HG03521 (cell line): Measurements from ENCODE around the gene KCNMA1.
"Not testable (repeated sequence)": the region's sequence is repeated elsewhere in the genome, so short reads cannot be mapped to it uniquely, and the experiment has no call there.

ENCODE experiments used
- ATAC-seq: cut with Tn5 transposase; IDR thresholded peaks from one replicate; pipeline ENCODE4 v1.9.1; 2021; ENCODE audit warnings: mild to moderate bottlenecking, moderate library complexity; ENCODE audit not compliant: unreplicated experiment

Gene KCNMA1

DNA sequence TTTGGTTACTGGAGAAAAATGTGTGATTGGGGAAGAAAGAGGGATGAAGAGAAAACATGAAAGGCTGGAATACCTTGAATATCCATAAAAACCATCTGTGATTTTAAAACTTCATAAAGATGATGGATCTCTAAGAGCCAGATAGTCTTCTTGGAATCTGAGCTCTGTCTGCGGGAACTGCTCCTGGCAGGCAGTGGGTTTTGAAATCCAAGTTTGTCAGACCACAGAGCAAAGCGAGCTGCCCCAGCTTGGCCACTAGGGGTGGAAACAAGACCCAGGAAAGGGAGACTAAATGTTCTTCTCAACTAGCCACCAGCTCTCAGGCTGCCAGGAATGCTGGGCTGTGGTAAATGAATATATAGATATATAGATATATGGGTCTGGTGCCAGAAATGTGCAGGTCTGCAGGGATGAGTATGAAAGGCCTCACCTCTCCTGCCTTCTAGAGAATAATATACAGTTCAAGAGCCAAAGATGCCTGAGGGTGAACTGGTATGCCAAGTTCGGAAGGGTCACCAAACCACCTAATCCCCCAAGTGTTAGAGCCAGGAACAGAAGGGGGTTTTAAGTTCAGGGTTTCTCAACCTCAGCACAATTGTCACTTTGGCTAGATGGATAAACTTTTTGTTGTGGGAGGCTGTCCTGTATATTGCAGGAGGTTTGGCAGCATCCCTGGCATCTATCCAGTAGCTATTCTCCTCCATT is 208.8 kb downstream of the KCNMA1 start:
- no peak for ATAC-seq

GRCh38 chr10:77424257-77424656 is 213.4 kb downstream of the KCNMA1 start:
- no peak for ATAC-seq

- ATAC-seq, result no peak
Observed at GRCh38 chr10:77422491-77423338, 214.9 kb downstream of the KCNMA1 start.

GRCh38 chr10:77421591-77421990 is 216.0 kb downstream of the KCNMA1 start:
- ATAC-seq, result no peak

- ATAC-seq, result no peak
Observed at GRCh38 chr10:77420947-77421523, 216.6 kb downstream of the KCNMA1 start.

DNA sequence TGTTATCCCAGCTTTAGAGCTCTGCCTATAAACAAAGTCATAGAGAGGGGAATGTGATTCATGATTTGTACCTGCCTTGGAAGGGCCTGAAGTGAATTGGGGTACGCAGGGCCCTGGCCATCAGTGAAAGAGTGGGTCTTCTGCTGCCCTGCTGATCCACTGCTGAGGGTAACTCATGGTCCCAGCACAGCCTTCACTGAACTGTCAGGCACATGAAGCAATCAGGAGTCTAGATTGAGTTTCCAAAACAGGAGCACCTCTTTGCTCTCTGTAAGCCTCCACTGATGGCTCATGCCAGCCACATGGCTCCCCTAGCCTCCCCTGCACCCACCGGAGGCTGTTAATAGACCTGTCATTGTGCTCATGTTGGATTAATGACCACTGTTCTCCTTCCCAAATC is 217.6 kb downstream of the KCNMA1 start:
- no peak for ATAC-seq

GRCh38 chr10:77419056-77419455 is 218.6 kb downstream of the KCNMA1 start:
- ATAC-seq, result no peak

DNA sequence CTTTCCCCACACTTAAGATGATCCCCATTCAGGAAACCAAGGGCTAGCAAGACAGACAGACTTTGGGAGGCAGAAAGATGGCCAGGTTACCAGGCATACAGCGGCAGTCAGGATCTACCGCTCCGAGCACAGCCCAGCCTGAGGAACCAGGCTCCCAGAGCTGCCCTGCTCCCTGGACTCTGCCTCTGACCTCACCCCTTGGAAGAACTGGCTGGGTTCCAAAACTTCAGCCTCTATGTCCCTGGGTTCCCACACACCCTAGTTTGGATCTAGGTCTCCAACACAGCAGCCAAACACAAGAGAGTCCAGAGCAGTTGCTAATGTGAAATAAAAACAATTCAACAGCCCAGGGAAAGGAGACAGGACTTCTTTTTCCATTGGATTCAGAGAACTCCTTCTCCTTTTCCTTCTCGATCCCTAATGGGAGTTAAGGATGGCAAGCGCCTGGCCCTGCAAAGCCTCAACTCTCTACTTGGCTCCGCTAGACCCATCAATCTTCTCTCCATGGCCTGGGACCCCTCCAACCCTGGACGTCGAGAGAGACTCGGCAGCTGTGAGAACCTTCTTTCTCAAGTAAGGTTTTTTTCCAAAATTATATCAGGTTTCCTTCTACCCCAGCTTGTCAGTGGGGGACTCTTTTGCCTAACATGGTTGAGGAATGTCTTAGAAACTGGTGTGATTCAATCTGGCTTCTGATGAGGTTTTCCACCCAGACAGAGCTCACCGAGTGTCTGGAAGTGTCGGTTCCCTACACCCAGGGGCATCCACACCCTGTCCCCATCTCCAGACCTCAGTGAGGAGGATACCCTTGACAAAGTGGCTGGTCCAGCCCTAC is 219.6 kb downstream of the KCNMA1 start:
- no peak for ATAC-seq

DNA sequence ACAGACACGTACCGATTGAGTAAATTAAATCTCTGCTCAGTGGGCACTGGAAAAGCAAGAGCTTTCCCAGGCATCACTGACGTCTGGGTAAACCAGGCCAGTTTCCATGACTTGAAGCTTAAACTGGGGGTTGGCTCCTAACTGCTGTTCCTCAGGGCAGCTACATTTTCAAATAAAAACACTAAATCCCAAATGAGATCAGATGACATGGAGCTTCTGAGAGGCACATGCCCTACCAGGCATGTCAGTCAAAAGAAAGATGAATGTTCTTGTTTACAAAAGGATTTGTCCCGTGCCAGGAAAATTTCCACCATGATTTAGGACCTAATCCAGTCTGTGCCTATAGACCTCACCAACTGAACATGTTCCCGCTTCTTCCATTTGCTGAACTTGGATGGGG is 220.2 kb downstream of the KCNMA1 start:
- no peak for ATAC-seq

DNA sequence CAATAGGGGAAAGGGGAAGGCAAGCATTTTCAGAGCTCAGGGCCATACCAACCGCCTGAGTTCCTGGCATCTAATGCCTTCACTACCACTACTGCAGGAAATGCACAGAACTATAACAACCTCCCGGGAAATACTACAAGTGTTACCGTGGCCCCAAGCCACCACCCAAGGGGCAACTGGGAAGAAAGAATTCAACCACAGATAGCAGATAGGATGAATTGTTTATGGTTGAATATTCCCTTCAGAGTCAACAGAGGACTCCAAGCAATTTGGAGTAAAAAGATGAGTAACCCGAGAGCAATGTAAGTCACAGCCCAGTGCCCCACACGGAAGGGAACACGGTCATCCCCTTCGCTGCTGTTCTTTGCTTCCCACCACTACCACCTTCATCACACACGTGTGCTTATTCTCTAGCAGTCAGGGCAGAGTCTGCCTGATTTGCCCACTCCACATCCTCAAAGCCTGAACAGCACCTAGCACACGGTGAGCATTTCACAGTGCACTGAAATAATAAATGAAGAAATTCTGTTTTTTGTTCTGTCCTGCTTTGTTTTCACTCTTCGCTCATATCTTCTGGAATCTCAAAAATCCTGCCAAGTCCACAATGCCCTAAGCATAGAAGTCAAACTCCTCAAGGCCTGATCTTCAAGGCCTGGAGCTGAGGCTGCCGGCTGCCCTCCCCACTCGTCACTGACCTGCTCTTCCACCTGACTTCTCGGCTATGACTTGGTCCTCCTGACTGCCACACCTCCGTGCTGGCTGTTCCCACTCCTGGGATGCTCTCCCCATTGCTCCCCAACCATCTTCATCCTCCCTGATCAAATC is 221.1 kb downstream of the KCNMA1 start:
- no peak for ATAC-seq

- ATAC-seq, result no peak
Observed at GRCh38 chr10:77415313-77415960, 222.2 kb downstream of the KCNMA1 start.

DNA sequence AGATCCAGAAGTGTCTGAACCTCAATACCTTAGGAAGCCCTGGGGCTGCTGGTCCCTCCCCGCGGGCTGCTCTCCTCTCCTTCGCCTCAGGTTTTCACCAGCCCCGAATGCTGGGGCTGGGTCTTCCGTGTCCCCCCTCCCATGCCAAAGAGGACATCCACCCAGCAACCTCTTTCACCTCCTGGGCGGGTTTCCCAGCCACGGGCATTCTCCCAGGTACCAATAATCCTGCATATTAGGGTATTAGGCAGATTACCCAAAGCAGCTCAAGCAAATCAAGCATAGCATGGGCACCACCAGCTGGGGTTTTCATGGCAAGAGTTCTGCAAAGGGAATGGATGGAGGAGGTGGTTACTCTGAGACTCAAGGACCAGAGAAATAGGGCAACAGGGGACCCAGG is 224.4 kb downstream of the KCNMA1 start:
- no peak for ATAC-seq

- ATAC-seq, result not testable (repeated sequence)
Observed at GRCh38 chr10:77412573-77413133, 225.0 kb downstream of the KCNMA1 start.

- ATAC-seq, result no peak
Observed at GRCh38 chr10:77411805-77412204, 225.8 kb downstream of the KCNMA1 start.

DNA sequence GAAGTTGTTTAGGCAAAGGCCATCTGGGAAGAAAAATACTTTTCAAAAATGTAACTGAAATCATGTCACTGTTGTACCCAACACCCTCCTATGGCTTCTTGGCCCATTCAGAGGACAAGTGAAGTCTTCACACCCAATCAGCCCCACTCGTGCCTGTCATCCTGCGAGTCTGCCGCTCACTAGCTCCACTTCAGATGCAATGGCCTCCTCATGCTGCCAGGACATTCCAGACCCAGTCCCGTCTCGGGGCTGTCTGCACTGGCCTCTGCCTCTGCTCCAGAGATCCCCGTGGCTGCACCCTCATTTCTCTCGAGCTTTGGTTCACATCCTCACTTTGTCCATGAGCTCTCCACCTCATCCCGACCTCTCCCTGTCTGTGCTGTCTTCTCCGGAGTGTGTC is 227.1 kb downstream of the KCNMA1 start:
- no peak for ATAC-seq

DNA sequence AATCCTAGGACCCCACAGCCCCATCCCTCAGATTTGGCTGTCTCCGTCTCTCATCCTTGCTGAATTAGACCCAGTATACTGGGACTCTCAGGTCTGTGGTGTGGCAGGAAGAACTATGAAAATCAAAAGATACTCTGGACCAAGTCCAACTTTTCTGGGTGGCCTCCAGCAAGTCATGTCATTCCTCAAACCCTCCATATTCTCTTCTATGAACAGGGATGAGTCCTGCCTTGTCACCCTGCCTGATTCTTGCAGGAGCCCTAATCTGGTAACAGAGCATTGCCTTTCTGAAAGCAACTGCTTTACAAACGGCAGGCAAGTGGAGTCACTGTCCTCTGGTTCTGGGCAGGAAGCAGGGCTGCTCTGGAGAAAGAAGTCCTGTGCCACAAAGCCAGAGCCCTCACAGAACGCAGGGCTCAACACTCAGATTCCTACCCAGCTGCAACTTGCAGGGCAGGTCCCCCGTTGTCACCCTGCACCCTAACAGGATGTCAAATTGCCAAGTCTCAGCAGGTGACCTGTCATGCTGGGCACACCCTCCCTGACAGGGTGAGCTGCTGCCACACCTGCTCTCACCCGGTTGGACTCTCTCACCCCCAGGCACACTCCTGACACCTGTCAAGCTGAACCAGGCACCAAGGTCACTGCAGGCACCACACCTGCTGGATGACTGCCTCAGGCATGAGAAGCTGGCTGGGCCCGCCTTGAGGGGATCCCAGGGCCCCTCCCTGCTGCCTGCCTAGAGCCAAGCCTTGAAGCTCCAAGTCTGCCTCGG is 227.7 kb downstream of the KCNMA1 start:
- no peak for ATAC-seq

GRCh38 chr10:77408259-77408658 is 229.3 kb downstream of the KCNMA1 start:
- ATAC-seq, result no peak

- ATAC-seq, result no peak
Observed at GRCh38 chr10:77406764-77407430, 230.7 kb downstream of the KCNMA1 start.
